ENCODE results near the gene RAB19.

GRCh38 chr7:140358024-140358411 is 45.8 kb upstream of the RAB19 start:
- TF ChIP-seq CTCF (conservative IDR thresholded peaks at IDR 0.05; ENCODE audit: low read depth, low read length): no peak
- TF ChIP-seq EZH2phosphoT487 (IDR thresholded peaks at IDR 0.05; ENCODE audit: borderline replicate concordance, low read length): no peak
